ENCODE data around the gene CNTN5.

CNTN5 gene

DNA sequence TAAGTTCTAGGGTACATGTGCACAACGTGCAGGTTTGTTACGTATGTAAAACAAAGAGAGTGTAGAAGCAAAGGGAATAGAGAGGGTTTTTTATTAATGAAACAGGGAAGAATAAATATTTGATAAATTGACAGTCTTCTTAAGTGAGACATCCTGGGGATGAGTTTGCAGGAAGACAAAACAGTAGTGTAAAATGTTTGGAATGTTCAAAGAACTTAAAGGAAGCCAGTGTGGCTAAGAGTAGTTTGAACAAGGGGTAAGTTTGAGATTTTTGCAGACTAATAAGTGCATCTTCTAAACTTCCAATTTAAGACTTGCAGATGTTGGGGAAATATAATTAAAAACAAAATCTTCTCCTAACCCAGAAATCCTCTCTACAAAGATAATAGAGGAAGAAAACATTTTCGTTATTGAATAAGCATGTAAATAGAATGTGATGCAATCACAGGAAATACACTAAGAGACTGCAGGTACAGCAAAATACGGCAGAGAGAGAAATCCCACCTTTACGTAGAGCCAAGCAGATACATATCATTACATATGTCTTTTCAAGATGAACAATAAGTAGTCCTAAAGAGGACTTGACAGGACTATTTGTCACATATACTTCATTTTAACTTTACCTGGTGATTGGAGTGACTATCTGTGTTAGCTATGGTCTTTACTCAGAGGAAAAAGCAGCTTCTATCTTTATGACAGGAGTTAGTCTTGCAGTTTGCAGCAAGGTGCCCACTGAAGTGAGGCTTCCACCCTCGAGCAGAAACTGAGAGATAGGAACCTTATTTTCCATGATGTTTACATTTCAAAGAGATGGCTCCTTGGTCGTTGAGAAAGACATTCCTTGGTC, 402.1 kb downstream of the CNTN5 start:
- ChIA-PET POLR2A (no interaction called here), CTCF (no interaction called here)
- Histone ChIP-seq H3K9me3 (ENCODE audit: control insufficient read depth, insufficient read depth, low read depth, low read length) (no peaks in the 10 kb centered on the region), H3K4me3 (ENCODE audit: low read depth, low read length) (no peak overlapping the region), H3K36me3 (ENCODE audit: control insufficient read depth in 2 of 2, insufficient read depth in 1 of 2, low read length in 2 of 2) (no peaks in the 10 kb centered on the region), H3K4me1 (ENCODE audit: control insufficient read depth, insufficient read depth, low read length) (no peaks in the 10 kb centered on the region; the same call in 1 of the 2 replicates), H3K27ac (ENCODE audit: extremely low read depth, low read depth, low read length) (no peak overlapping the region)
- TF ChIP-seq ZNF221 (tag by site-specific recombination; IDR thresholded peaks at IDR 0.05; ENCODE audit: borderline replicate concordance) (no peak), PRDM1 (tag by site-specific recombination; IDR thresholded peaks at IDR 0.05) (no peak), WT1 (tag by site-specific recombination; IDR thresholded peaks at IDR 0.05) (no peak), SP2 (tag by site-specific recombination; IDR thresholded peaks at IDR 0.05) (no peak), ZBTB8A (tag by site-specific recombination; IDR thresholded peaks at IDR 0.05) (no peak), ZNF133 (tag by site-specific recombination; IDR thresholded peaks at IDR 0.05) (no peak), ZNF571 (tag by site-specific recombination; IDR thresholded peaks at IDR 0.05) (no peak), ZBTB21 (tag by site-specific recombination; IDR thresholded peaks at IDR 0.05) (no peak), ZNF585B (tag by site-specific recombination; IDR thresholded peaks at IDR 0.05) (no peak), ZNF157 (tag by site-specific recombination; IDR thresholded peaks at IDR 0.05) (no peak), ZNF350 (tag by site-specific recombination; IDR thresholded peaks at IDR 0.05) (no peak), REPIN1 (tag by site-specific recombination; IDR thresholded peaks at IDR 0.05; ENCODE audit: low read depth) (no peak), ATF2 (tag by site-specific recombination; IDR thresholded peaks at IDR 0.05; ENCODE audit: low read depth) (no peak), SETDB1 (IDR thresholded peaks at IDR 0.05; ENCODE audit: insufficient read length, low read length) (no peak), ZNF391 (tag by site-specific recombination; IDR thresholded peaks at IDR 0.05; ENCODE audit: borderline replicate concordance, low read depth) (no peak), ZNF621 (tag by site-specific recombination; IDR thresholded peaks at IDR 0.05) (no peak)
- TF ChIP-seq, protein P1, sequence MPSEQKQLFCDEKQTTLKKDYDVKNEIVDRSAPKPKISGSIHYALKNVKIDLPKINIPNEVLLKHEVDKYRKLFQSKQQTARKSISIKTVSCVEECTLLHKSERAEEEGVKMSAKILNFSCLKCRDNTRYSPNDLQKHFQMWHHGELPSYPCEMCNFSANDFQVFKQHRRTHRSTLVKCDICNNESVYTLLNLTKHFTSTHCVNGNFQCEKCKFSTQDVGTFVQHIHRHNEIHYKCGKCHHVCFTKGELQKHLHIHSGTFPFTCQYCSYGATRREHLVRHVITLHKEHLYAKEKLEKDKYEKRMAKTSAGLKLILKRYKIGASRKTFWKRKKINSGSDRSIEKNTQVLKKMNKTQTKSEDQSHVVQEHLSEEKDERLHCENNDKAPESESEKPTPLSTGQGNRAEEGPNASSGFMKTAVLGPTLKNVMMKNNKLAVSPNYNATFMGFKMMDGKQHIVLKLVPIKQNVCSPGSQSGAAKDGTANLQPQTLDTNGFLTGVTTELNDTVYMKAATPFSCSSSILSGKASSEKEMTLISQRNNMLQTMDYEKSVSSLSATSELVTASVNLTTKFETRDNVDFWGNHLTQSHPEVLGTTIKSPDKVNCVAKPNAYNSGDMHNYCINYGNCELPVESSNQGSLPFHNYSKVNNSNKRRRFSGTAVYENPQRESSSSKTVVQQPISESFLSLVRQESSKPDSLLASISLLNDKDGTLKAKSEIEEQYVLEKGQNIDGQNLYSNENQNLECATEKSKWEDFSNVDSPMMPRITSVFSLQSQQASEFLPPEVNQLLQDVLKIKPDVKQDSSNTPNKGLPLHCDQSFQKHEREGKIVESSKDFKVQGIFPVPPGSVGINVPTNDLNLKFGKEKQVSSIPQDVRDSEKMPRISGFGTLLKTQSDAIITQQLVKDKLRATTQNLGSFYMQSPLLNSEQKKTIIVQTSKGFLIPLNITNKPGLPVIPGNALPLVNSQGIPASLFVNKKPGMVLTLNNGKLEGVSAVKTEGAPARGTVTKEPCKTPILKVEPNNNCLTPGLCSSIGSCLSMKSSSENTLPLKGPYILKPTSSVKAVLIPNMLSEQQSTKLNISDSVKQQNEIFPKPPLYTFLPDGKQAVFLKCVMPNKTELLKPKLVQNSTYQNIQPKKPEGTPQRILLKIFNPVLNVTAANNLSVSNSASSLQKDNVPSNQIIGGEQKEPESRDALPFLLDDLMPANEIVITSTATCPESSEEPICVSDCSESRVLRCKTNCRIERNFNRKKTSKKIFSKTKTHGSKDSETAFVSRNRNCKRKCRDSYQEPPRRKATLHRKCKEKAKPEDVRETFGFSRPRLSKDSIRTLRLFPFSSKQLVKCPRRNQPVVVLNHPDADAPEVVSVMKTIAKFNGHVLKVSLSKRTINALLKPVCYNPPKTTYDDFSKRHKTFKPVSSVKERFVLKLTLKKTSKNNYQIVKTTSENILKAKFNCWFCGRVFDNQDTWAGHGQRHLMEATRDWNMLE (tag by site-specific recombination; conservative IDR thresholded peaks at IDR 0.05; ENCODE audit: low read depth): no peak

DNA sequence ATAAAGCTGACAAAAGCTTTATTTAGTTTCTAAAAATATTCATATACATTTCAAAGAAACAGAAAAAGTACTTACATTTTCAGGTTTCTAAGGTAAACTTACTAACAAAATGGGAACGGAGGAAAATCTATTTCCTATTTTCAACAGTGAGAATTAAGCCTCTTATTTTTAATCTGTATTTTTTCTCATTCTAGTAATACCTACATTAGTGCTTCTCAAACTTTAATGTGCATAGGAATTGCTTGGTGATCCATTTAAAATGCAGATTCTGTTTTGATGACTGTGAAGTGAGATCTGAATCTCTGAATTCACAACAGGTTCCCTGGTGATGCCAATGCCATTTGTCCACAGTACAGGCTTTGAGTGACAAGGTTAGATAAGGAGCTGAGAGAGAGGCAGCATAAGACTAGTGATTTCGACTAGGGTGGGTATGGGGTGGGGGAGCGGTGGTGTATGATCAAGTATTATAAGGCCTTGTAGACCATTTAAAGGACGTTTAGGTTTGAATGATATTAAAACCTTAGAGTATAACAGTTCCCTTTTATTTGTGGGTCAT, 402.8 kb downstream of the CNTN5 start:
- no peak overlapping the region for H3K27ac ChIP-seq (ENCODE audit: extremely low read depth, low read depth, low read length)
- no peaks in the 10 kb centered on the region for H3K36me3 ChIP-seq (ENCODE audit: control insufficient read depth in 2 of 2, insufficient read depth in 1 of 2, low read length in 2 of 2)
- no peaks in the 10 kb centered on the region for H3K9me3 ChIP-seq (ENCODE audit: control insufficient read depth, insufficient read depth, low read depth, low read length)
- no peaks in the 10 kb centered on the region; the same call in 1 of the 2 replicates for H3K4me1 ChIP-seq (ENCODE audit: control insufficient read depth, insufficient read depth, low read length)
- CTCF ChIA-PET: interaction anchor here (0.6 kb wide), 1 partner anchor 349 kb away, joined by 5 read pairs; no protein-coding TSS in a partner anchor
- no peak overlapping the region for H3K4me3 ChIP-seq (ENCODE audit: low read depth, low read length)
- POLR2A ChIA-PET: no interaction called here
- TF ChIP-seq ZNF37A (tag by site-specific recombination; IDR thresholded peaks at IDR 0.05) (no peak), ZNF610 (tag by site-specific recombination; IDR thresholded peaks at IDR 0.05; ENCODE audit: borderline replicate concordance) (no peak), ZNF423 (tag by site-specific recombination; IDR thresholded peaks at IDR 0.05) (no peak), ZNF354C (tag by site-specific recombination; IDR thresholded peaks at IDR 0.05; ENCODE audit: borderline replicate concordance, low read depth) (no peak), ZNF658 (tag by site-specific recombination; IDR thresholded peaks at IDR 0.05) (no peak), ZNF223 (tag by site-specific recombination; IDR thresholded peaks at IDR 0.05) (no peak), ZNF654 (tag by site-specific recombination; IDR thresholded peaks at IDR 0.05; ENCODE audit: low read depth) (no peak), ZNF76 (tag by site-specific recombination; IDR thresholded peaks at IDR 0.05; ENCODE audit: borderline replicate concordance, low read depth) (no peak), ZNF311 (tag by site-specific recombination; IDR thresholded peaks at IDR 0.05; ENCODE audit: borderline replicate concordance) (no peak), BCL11A (tag by site-specific recombination; IDR thresholded peaks at IDR 0.05; ENCODE audit: low read depth) (no peak)

All from HEK293 (cell line).